Colon (tissue), 2 donors: ENCODE measurements around the gene PALM3.
"Not testable (repeated sequence)": the region's sequence is repeated elsewhere in the genome, so short reads cannot be mapped to it uniquely, and the experiment has no call there.

Experiments
- FAIRE-seq: peaks from 2 replicates; lab custom pipeline; 2012; peaks lifted over from hg19 to GRCh38; lab: Jason Lieb, UNC
- donor health status: control.
- donor health status: control.

Gene PALM3

GRCh38 chr19:14058182-14059092 is 3.4 kb downstream of the PALM3 start:
- no peak for FAIRE-seq

GRCh38 chr19:14056741-14057356 is 5.0 kb downstream of the PALM3 start:
- no peak for FAIRE-seq

GRCh38 chr19:14056069-14056666 is 5.7 kb downstream of the PALM3 start:
- FAIRE-seq = no peak

- no peak for FAIRE-seq
Observed at GRCh38 chr19:14055396-14055795, 6.5 kb downstream of the PALM3 start.

- no peak for FAIRE-seq
Observed at GRCh38 chr19:14054721-14055120, 7.2 kb downstream of the PALM3 start.

- no peak for FAIRE-seq
Observed at GRCh38 chr19:14054099-14054498, 7.8 kb downstream of the PALM3 start.

- no peak for FAIRE-seq
Observed at GRCh38 chr19:14053500-14053899, 8.4 kb downstream of the PALM3 start.

- no peak for FAIRE-seq
Observed at GRCh38 chr19:14053032-14053431, 8.8 kb downstream of the PALM3 start.

GRCh38 chr19:14052470-14052869 is 9.4 kb downstream of the PALM3 start:
- no peak for FAIRE-seq

- FAIRE-seq = no peak
Observed at GRCh38 chr19:14051980-14052379, 9.9 kb downstream of the PALM3 start.

- FAIRE-seq = not testable (repeated sequence)
Observed at GRCh38 chr19:14050961-14051360, 10.9 kb downstream of the PALM3 start.

- no peak for FAIRE-seq
Observed at GRCh38 chr19:14050512-14050911, 11.4 kb downstream of the PALM3 start.

- no peak for FAIRE-seq
Observed at GRCh38 chr19:14048443-14049153, 13.3 kb downstream of the PALM3 start.

GRCh38 chr19:14047866-14048265 is 14.0 kb downstream of the PALM3 start:
- not testable (repeated sequence) for FAIRE-seq

GRCh38 chr19:14042659-14043608 is 18.9 kb downstream of the PALM3 start:
- FAIRE-seq = not testable (repeated sequence)

GRCh38 chr19:14039181-14039580 is 22.7 kb downstream of the PALM3 start:
- FAIRE-seq = no peak

GRCh38 chr19:14035706-14036105 is 26.2 kb downstream of the PALM3 start:
- no peak for FAIRE-seq

GRCh38 chr19:14035159-14035558 is 26.7 kb downstream of the PALM3 start:
- not testable (repeated sequence) for FAIRE-seq

- FAIRE-seq = no peak
Observed at GRCh38 chr19:14033946-14034345, 27.9 kb downstream of the PALM3 start.

- FAIRE-seq = no peak
Observed at GRCh38 chr19:14031719-14032480, 30.0 kb downstream of the PALM3 start, which contains the start of gene IL27RA. TSS of gene IL27RA (plus strand) at chr19:14031762. CDS start at chr19:14031873, 111 bp downstream.
